Panc1 (cell line): ENCODE results near the gene MOCS1.

Source experiments
- POLR2AphosphoS5 ChIP-seq: IDR thresholded peaks from 2 replicates; pipeline ENCODE4 v1.6.1; 2012; ENCODE audit warnings: mild to moderate bottlenecking, low read depth, low read length, moderate library complexity
- TF ChIP-seq, protein P1 (sequence below): fragments of 450-650 bp; IDR thresholded peaks from 2 replicates; pipeline ENCODE4 v1.5.1; 2017; ENCODE audit warnings: mild to moderate bottlenecking
- TF ChIP-seq, protein P2 (sequence below), 2 experiments: IDR thresholded peaks; 2 replicates each; pipeline ENCODE4 v1.6.1; 2011 to 2012; ENCODE audit warnings: low read depth in 2 of 2, control low read depth in 1 of 2, low read length in 1 of 2, mild to moderate bottlenecking in 1 of 2, moderate library complexity in 1 of 2; ENCODE audit not compliant: insufficient read depth in 1 of 2

DNA sequence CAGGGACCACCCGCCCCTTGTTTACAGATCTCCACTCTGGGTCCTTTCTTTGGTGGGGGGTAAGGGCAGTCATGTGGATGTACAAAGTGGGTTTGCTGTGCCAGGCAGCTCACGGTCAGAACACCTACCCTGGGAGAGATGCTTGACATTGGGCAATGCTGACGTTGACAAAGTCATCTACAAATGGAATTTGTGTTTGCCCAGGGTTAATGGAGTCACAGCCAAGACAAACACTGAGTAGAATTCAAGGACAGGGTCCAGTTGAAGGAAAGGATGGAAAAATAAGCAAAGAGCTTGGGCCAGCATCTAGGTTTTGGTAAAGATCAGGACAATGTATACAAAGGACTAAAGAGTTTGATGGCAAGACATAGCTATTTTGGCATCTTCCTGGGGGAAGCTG is 54.7 kb downstream of the MOCS1 start:
- TF ChIP-seq, protein P1, sequence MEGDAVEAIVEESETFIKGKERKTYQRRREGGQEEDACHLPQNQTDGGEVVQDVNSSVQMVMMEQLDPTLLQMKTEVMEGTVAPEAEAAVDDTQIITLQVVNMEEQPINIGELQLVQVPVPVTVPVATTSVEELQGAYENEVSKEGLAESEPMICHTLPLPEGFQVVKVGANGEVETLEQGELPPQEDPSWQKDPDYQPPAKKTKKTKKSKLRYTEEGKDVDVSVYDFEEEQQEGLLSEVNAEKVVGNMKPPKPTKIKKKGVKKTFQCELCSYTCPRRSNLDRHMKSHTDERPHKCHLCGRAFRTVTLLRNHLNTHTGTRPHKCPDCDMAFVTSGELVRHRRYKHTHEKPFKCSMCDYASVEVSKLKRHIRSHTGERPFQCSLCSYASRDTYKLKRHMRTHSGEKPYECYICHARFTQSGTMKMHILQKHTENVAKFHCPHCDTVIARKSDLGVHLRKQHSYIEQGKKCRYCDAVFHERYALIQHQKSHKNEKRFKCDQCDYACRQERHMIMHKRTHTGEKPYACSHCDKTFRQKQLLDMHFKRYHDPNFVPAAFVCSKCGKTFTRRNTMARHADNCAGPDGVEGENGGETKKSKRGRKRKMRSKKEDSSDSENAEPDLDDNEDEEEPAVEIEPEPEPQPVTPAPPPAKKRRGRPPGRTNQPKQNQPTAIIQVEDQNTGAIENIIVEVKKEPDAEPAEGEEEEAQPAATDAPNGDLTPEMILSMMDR: no peak
- TF ChIP-seq, protein P2, sequence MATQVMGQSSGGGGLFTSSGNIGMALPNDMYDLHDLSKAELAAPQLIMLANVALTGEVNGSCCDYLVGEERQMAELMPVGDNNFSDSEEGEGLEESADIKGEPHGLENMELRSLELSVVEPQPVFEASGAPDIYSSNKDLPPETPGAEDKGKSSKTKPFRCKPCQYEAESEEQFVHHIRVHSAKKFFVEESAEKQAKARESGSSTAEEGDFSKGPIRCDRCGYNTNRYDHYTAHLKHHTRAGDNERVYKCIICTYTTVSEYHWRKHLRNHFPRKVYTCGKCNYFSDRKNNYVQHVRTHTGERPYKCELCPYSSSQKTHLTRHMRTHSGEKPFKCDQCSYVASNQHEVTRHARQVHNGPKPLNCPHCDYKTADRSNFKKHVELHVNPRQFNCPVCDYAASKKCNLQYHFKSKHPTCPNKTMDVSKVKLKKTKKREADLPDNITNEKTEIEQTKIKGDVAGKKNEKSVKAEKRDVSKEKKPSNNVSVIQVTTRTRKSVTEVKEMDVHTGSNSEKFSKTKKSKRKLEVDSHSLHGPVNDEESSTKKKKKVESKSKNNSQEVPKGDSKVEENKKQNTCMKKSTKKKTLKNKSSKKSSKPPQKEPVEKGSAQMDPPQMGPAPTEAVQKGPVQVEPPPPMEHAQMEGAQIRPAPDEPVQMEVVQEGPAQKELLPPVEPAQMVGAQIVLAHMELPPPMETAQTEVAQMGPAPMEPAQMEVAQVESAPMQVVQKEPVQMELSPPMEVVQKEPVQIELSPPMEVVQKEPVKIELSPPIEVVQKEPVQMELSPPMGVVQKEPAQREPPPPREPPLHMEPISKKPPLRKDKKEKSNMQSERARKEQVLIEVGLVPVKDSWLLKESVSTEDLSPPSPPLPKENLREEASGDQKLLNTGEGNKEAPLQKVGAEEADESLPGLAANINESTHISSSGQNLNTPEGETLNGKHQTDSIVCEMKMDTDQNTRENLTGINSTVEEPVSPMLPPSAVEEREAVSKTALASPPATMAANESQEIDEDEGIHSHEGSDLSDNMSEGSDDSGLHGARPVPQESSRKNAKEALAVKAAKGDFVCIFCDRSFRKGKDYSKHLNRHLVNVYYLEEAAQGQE (IDR thresholded peaks at IDR 0.05; ENCODE audit: insufficient read depth in 1 of 2, low read depth in 2 of 2, low read length in 1 of 2): no peak
- TF ChIP-seq POLR2AphosphoS5: no peak
